Endodermal cell (in vitro differentiated cells): ENCODE results near the gene HYAL1. TPM values are rescaled to one million over a fixed set of nuclear protein-coding genes. Genes with fewer than 3 reads are reported as not detected.

Source experiments
- DNase-seq: peaks from one replicate; pipeline ENCODE4 v3.0.0-alpha.2; 2017
- H3K27ac ChIP-seq: 2 replicates; pipeline ENCODE4 v1.5.1; 2013; ENCODE audit warnings: mild to moderate bottlenecking, low read depth, low read length, moderate library complexity
- H3K27me3 ChIP-seq: 2 replicates; pipeline ENCODE4 v1.6.1; 2013; ENCODE audit warnings: mild to moderate bottlenecking, low read length, moderate library complexity; ENCODE audit not compliant: insufficient read depth, control insufficient read depth, poor library complexity, severe bottlenecking
- H3K36me3 ChIP-seq: 2 replicates; pipeline ENCODE4 v1.7.0; 2013; ENCODE audit warnings: mild to moderate bottlenecking, low read length, moderate library complexity; ENCODE audit not compliant: control insufficient read depth, insufficient read depth
- H3K4me1 ChIP-seq: one replicate; pipeline ENCODE4 v1.7.0; 2013; ENCODE audit warnings: low read length; ENCODE audit not compliant: control insufficient read depth, insufficient read depth
- H3K4me3 ChIP-seq: 2 replicates; pipeline ENCODE4 v1.5.1; 2013; ENCODE audit warnings: mild to moderate bottlenecking, low read length, moderate library complexity
- H3K9ac ChIP-seq: 2 replicates; pipeline ENCODE4 v1.6.1; 2013; ENCODE audit warnings: mild to moderate bottlenecking, low read length, moderate library complexity; ENCODE audit not compliant: poor library complexity, severe bottlenecking; ENCODE audit errors: extremely low read depth
- H3K9me3 ChIP-seq: 2 replicates; pipeline ENCODE4 v1.6.1; 2013; ENCODE audit warnings: mild to moderate bottlenecking, low read length, moderate library complexity; ENCODE audit not compliant: control insufficient read depth
- H3K27ac Mint-ChIP-seq: 2 replicates; pipeline ENCODE4 v1.8.0; 2020; ENCODE audit warnings: mixed read lengths
- H3K27me3 Mint-ChIP-seq: 2 replicates; pipeline ENCODE4 v1.8.0; 2021; ENCODE audit warnings: mild to moderate bottlenecking, mixed read lengths; ENCODE audit not compliant: insufficient read depth
- H3K36me3 Mint-ChIP-seq: 2 replicates; pipeline ENCODE4 v1.8.0; 2020; ENCODE audit warnings: low read depth, mixed read lengths
- H3K4me1 Mint-ChIP-seq: 2 replicates; pipeline ENCODE4 v1.8.0; 2020; ENCODE audit warnings: mixed read lengths
- H3K4me3 Mint-ChIP-seq: 2 replicates; pipeline ENCODE4 v1.8.0; 2020; ENCODE audit warnings: mild to moderate bottlenecking, moderate library complexity, mixed read lengths
- H3K9me3 Mint-ChIP-seq: 2 replicates; pipeline ENCODE4 v1.8.0; 2020; ENCODE audit warnings: mild to moderate bottlenecking, mixed read lengths
- WGBS, 2 experiments: methylation state at CpG; one replicate each; pipeline versions ENCODE4 v1.1.5 to v1.1.7; 2013; ENCODE audit warnings: missing lambda C conversion rate in 2 of 2, mixed read lengths in 1 of 2; ENCODE audit not compliant: insufficient coverage in 1 of 2, insufficient read length in 1 of 2; 5-methylcytosine and 5-hydroxymethylcytosine counted together
- total RNA-seq, 2 donors: library from RNA; stranded (reverse); fragmentation: NEBNext Ultra II Directional in 1 of 2; extraction: Animal tissue kit (Norgen Biotek cat#: 25700) in 1 of 2; gene quantifications; 2 replicates in 1 of 2; 3 replicates in 1 of 2; pipeline ENCODE4 v1.2.1, GENCODE V29; 2021
- TF ChIP-seq, protein P1 (sequence below): fragments of 200-600 bp; sonication (generic); conservative IDR thresholded peaks from 2 replicates; pipeline ENCODE4 v1.5.0; 2021; ENCODE audit warnings: antibody characterized with exemption, mild to moderate bottlenecking

HYAL1 gene
- total RNA-seq, 2 donors from 2014 or later, result 0.92 to 1.8 TPM

DNA sequence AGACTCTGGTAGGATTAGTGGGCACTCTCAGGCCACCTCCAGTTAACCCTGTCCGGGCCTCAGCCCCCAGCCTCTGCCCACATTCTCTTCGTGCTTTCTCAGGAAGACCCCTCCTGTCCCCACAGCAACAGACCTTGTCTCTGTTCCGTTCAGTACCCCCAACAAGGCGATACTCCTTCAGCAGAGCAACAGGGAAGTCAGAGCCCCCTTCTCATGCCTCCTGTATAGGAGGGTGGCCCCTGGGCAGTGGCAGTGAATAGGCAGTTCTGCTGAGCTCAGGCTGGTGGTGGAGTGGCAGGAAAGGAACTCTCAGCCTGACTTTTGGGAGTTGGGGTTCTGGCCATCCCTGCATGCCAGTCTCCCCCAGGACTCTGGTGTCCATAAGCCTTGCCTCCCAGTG lies 33.9 kb downstream of the HYAL1 start:
- H3K36me3 ChIP-seq, result no peaks in the 10 kb centered on the region
- no peak for DNase-seq
- Mint-ChIP-seq H3K36me3 (no peaks in the 10 kb centered on the region), H3K4me3 (no peak overlapping the region), H3K9me3 (no peaks in the 10 kb centered on the region), H3K27me3 (peaks cover 25% of the 10 kb centered on the region), H3K27ac (peak overlapping the region; percentile 26), H3K4me1 (peaks cover 22% of the 10 kb centered on the region)
- peak overlapping the region; percentile 16 for H3K27ac ChIP-seq
- H3K4me3 ChIP-seq, result no peak overlapping the region
- peaks cover 9% of the 10 kb centered on the region for H3K4me1 ChIP-seq
- 80 to 82% methylated on average over 4 of the region's 4 CpGs for WGBS, 2 experiments
- no peak overlapping the region for H3K9ac ChIP-seq
- H3K9me3 ChIP-seq, result no peaks in the 10 kb centered on the region
- peaks cover 16% of the 10 kb centered on the region for H3K27me3 ChIP-seq
- TF ChIP-seq, protein P1, sequence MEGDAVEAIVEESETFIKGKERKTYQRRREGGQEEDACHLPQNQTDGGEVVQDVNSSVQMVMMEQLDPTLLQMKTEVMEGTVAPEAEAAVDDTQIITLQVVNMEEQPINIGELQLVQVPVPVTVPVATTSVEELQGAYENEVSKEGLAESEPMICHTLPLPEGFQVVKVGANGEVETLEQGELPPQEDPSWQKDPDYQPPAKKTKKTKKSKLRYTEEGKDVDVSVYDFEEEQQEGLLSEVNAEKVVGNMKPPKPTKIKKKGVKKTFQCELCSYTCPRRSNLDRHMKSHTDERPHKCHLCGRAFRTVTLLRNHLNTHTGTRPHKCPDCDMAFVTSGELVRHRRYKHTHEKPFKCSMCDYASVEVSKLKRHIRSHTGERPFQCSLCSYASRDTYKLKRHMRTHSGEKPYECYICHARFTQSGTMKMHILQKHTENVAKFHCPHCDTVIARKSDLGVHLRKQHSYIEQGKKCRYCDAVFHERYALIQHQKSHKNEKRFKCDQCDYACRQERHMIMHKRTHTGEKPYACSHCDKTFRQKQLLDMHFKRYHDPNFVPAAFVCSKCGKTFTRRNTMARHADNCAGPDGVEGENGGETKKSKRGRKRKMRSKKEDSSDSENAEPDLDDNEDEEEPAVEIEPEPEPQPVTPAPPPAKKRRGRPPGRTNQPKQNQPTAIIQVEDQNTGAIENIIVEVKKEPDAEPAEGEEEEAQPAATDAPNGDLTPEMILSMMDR, result no peak

DNA sequence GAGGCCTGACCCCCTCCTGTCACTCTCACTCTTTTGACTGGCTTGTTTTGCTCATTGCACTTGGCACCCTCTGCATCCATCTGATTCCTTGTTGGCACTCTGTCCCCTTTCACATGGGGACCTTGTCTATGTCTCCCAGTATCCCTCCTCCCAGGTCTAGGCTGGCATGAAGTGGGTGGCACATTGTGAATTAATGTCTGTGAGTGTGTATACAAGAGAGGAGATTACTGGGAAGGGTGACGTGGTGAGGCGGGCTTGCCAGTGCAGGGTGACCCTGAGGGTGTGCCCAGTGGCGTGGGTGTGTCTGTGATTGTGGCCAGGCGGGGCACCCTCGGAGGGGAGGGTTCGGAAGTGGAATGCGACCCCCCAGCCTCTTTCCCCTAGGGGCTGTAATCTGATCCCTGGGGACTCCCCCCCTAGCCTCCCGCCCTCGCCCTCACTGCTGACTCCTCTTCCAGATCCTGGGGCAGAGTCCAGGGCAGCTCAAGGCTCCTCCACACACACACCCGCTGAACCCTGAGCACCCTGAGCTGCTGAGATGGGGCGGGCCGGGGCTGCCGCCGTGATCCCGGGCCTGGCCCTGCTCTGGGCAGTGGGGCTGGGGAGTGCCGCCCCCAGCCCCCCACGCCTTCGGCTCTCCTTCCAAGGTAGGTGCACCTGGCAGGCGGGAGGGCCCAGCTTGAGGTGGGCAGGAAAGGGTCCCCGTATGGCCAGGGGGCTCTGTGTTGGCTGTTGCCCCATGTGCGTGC lies 34.5 kb downstream of the HYAL1 start, which contains the start of gene SEMA3B:
Gene SEMA3B, plus strand, starts transcription at position 445 of the 749 bp plus-strand sequence. Its CDS starts 94 bp downstream, at position 539.
- H3K36me3 Mint-ChIP-seq, result no peaks in the 10 kb centered on the region
- Histone ChIP-seq H3K27me3 (peaks cover 10% of the 10 kb centered on the region), H3K9ac (no peak within 1 kb of the TSS), H3K4me1 (peaks cover 9% of the 10 kb centered on the region), H3K27ac (peak within 1 kb of the TSS; percentile 16), H3K36me3 (no peaks in the 10 kb centered on the region), H3K9me3 (no peaks in the 10 kb centered on the region), H3K4me3 (no peak within 1 kb of the TSS)
- H3K27me3 Mint-ChIP-seq, result peaks cover 19% of the 10 kb centered on the region
- H3K4me1 Mint-ChIP-seq, result peaks cover 26% of the 10 kb centered on the region
- DNase-seq, result peak; percentile 63
- TF ChIP-seq, protein P1, result no peak
- peak within 1 kb of the TSS; percentile 26 for H3K27ac Mint-ChIP-seq
- no peak within 1 kb of the TSS for H3K4me3 Mint-ChIP-seq
- H3K9me3 Mint-ChIP-seq, result no peaks in the 10 kb centered on the region
- whole genome bisulfite sequencing, 2 experiments, result 80 to 85% methylated on average over 6 to 21 of the region's 21 CpGs

DNA sequence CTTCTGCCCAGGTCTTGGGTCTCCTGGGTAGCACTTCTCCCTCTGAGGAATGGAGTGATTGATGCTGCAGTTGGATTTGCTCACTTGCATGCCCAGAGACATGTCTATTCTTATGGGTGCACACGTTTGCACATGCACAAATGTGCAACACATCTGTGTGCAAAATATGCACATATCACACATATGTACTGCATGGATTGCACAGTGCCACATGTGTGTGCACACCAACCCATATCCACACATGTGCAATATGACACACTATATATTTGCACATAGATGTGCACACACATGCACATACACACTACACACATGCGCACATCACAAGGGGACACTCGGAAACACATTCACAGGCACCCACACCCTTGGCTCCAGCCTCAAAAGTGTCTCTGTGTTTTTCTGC lies 35.1 kb downstream of the HYAL1 start:
- Mint-ChIP-seq H3K4me3 (no peak overlapping the region), H3K36me3 (no peaks in the 10 kb centered on the region), H3K4me1 (peaks cover 26% of the 10 kb centered on the region), H3K9me3 (no peaks in the 10 kb centered on the region), H3K27ac (no peak overlapping the region), H3K27me3 (peaks cover 14% of the 10 kb centered on the region)
- H3K27me3 ChIP-seq, result peaks cover 4% of the 10 kb centered on the region
- TF ChIP-seq, protein P1, result no peak
- H3K9ac ChIP-seq, result no peak overlapping the region
- no peak overlapping the region for H3K4me3 ChIP-seq
- H3K27ac ChIP-seq, result no peak overlapping the region
- peaks cover 9% of the 10 kb centered on the region for H3K4me1 ChIP-seq
- no peak for DNase-seq
- WGBS, 2 experiments, result 85 to 94% methylated on average over 3 of the region's 3 CpGs
- no peaks in the 10 kb centered on the region for H3K9me3 ChIP-seq
- H3K36me3 ChIP-seq, result no peaks in the 10 kb centered on the region
